Lung (tissue), 12 donors: ENCODE measurements around the gene EYS. TPM values are rescaled to one million over a fixed set of nuclear protein-coding genes. Genes with fewer than 3 reads are reported as not detected.

Experiments
- ATAC-seq: fragments of 200-7000 bp; cut with Tn5 transposase; one replicate; pipeline ENCODE4 v1.9.1; 2020; ENCODE audit warnings: moderate number of reproducible peaks; ENCODE audit not compliant: insufficient read depth, low FRiP score
- DNase-seq, 3 donors: peaks; one replicate each; pipeline ENCODE4 v3.0.0-alpha.2; 2013 to 2017
- H3K27ac ChIP-seq, 2 donors: one replicate each; pipeline ENCODE4 v1.5.1; 2013; ENCODE audit warnings: mild to moderate bottlenecking in 2 of 2, moderate library complexity in 2 of 2, control low read depth in 1 of 2, inconsistent platforms in 1 of 2, low read depth in 1 of 2, low read length in 1 of 2
- H3K27me3 ChIP-seq, 3 donors: one replicate each; pipeline ENCODE4 v1.5.1; 2013; ENCODE audit warnings: low read length in 2 of 3; ENCODE audit not compliant: control insufficient read depth in 3 of 3, insufficient read depth in 3 of 3
- H3K36me3 ChIP-seq, 4 donors: one replicate each; pipeline ENCODE4 v1.5.1; 2013; ENCODE audit warnings: low read length in 4 of 4, mild to moderate bottlenecking in 1 of 4, moderate library complexity in 1 of 4; ENCODE audit not compliant: control insufficient read depth in 4 of 4, insufficient read depth in 4 of 4
- H3K4me1 ChIP-seq, 5 donors: one replicate each; pipeline ENCODE4 v1.5.1; 2013; ENCODE audit warnings: low read length in 5 of 5, mild to moderate bottlenecking in 2 of 5, moderate library complexity in 1 of 5; ENCODE audit not compliant: control insufficient read depth in 5 of 5, insufficient read depth in 5 of 5
- H3K4me3 ChIP-seq: one replicate; pipeline ENCODE4 v1.5.1; 2013; ENCODE audit warnings: mild to moderate bottlenecking, control low read depth, moderate library complexity
- H3K9ac ChIP-seq, 2 donors: one replicate each; pipeline ENCODE4 v1.5.1; 2013; ENCODE audit warnings: low read length in 2 of 2, control low read depth in 1 of 2; ENCODE audit not compliant: insufficient read depth in 1 of 2
- H3K9me3 ChIP-seq, 4 donors: one replicate each; pipeline ENCODE4 v1.5.1; 2013; ENCODE audit warnings: low read length in 3 of 4, mild to moderate bottlenecking in 1 of 4, moderate library complexity in 1 of 4; ENCODE audit not compliant: control insufficient read depth in 4 of 4, insufficient read depth in 3 of 4
- CTCF ChIP-seq: IDR thresholded peaks from 2 replicates; pipeline ENCODE4 v1.5.1; 2012; ENCODE audit warnings: mild to moderate bottlenecking; ENCODE audit errors: control extremely low read depth, extremely low read depth
- WGBS, 2 donors: extraction: QIAGEN DNeasy Blood & Tissue Kit; methylation state at CpG; one replicate each; pipeline ENCODE4 v1.1.7; 2013; 5-methylcytosine and 5-hydroxymethylcytosine counted together
- polyA plus RNA-seq, 2 donors: library from polyadenylated mRNA; stranded (reverse); fragments of 200-250 nt; gene quantifications; one replicate each; pipeline ENCODE4 v1.2.1, GENCODE V29; 2013
- total RNA-seq, 2 donors: library from RNA; depleted of rRNA in 1 of 2; stranded (reverse); fragments of >200 nt in 1 of 2; gene quantifications; one replicate each; pipeline ENCODE4 v1.2.1, GENCODE V29; 2014 to 2021
- donor health status: control.
- donor health status: control.
- donor health status: Bipolar disorder and iron deficiency.
- donor health status: healthy.
- donor health status: DM: yes; HTN: yes; CAD: no.

Gene EYS
- total and polyA plus RNA-seq, 4 donors, result 0.06 to 0.34 (median 0.12) TPM

- no peaks in the 10 kb centered on the region for H3K27me3 ChIP-seq
- 76 to 84% methylated on average over 2 of the region's 2 CpGs for WGBS, 2 donors
- DNase-seq (no peak), ATAC-seq (no peak)
- peaks cover 0 to 3% (median 0%) of the 10 kb centered on the region in 4 donors for H3K9me3 ChIP-seq
- no peak overlapping the region for H3K4me3 ChIP-seq
- no peak overlapping the region for H3K27ac ChIP-seq
- TF ChIP-seq CTCF, result no peak
- no peak overlapping the region for H3K9ac ChIP-seq
- no peaks in the 10 kb centered on the region for H3K36me3 ChIP-seq
- no peaks in the 10 kb centered on the region for H3K4me1 ChIP-seq
These were observed 558.2 kb downstream of the EYS start for GRCh38 chr6:65148839-65149238.

DNA sequence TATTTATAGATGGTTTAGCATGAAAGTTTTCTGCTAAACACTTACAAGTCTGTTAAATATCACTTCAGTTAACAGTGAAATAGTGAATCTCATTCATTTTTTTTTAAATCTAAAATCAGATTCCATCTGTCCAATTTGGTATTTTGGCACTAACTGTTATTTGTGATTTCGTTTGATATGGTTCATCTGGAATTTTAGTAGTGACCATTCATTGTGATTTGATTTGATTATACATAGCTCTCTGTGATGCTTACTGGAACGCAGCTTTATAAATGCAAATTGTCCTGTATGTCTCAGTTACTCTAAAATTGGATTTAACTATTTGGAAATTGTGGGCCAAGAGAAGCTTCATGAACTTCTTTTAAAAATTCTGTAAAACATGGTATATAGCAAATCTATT, 571.5 kb downstream of the EYS start:
- no peak for TF ChIP-seq CTCF
- H3K27me3 ChIP-seq, result no peaks in the 10 kb centered on the region
- H3K9ac ChIP-seq, result no peak overlapping the region
- no peaks in the 10 kb centered on the region for H3K4me1 ChIP-seq
- 71 to 78% methylated on average over 2 of the region's 2 CpGs for WGBS, 2 donors
- H3K36me3 ChIP-seq, result no peaks in the 10 kb centered on the region
- no peak overlapping the region for H3K4me3 ChIP-seq
- ATAC-seq (no peak), DNase-seq (no peak)
- H3K27ac ChIP-seq, result no peak overlapping the region
- H3K9me3 ChIP-seq, result no peaks in the 10 kb centered on the region

DNA sequence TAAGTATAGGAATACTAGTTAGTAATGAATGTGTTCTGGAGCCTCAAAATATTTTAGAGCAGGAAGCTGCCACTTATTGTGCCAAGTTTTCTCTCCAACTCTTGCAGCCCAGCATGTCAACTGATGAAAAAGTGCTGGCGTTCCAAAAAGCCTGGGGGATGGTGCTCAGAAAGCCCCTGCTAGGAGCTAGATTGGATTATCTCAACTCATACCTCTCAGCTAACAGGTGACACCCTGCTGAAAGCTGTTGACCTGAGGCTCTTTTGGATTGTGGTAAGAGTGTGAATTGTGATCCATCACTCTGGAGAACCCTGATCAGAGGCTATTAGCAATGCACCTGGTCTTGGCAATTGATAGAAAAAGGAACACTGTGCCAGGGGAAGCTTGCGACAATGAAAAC, 580.4 kb downstream of the EYS start:
- no peaks in the 10 kb centered on the region for H3K9me3 ChIP-seq
- TF ChIP-seq CTCF, result no peak
- ATAC-seq, result no peak
- H3K27ac ChIP-seq, result no peak overlapping the region
- H3K4me3 ChIP-seq, result no peak overlapping the region
- peak; percentile 13 to 40 (median 20) for DNase-seq
- H3K9ac ChIP-seq, result no peak overlapping the region
- peaks cover 0 to 8% (median 0%) of the 10 kb centered on the region in 5 donors for H3K4me1 ChIP-seq
- no peaks in the 10 kb centered on the region for H3K36me3 ChIP-seq
- H3K27me3 ChIP-seq, result no peaks in the 10 kb centered on the region
- WGBS, 2 donors, result 74 to 85% methylated on average over 2 of the region's 2 CpGs

GRCh38 chr6:65123521-65123920, 583.5 kb downstream of the EYS start:
- H3K9me3 ChIP-seq, result no peaks in the 10 kb centered on the region
- ATAC-seq, result no peak
- H3K4me1 ChIP-seq, result peaks cover 0 to 8% (median 0%) of the 10 kb centered on the region in 5 donors
- no peak overlapping the region for H3K27ac ChIP-seq
- H3K36me3 ChIP-seq, result no peaks in the 10 kb centered on the region
- DNase-seq, result peak; percentile 15 to 70 (median 50)
- TF ChIP-seq CTCF, result no peak
- no peak overlapping the region for H3K4me3 ChIP-seq
- 77 to 79% methylated on average over 1 of the region's 1 CpG for WGBS, 2 donors
- no peak overlapping the region for H3K9ac ChIP-seq
- H3K27me3 ChIP-seq, result no peaks in the 10 kb centered on the region
